Epithelial cell of proximal tubule (primary cell): Measurements from ENCODE around the gene RBP3. TPM values are rescaled to one million over a fixed set of nuclear protein-coding genes. Genes with fewer than 3 reads are reported as not detected.

Source experiments
- DNase-seq: peaks from one replicate; pipeline ENCODE4 v3.0.0-alpha.2; 2011; ENCODE audit warnings: low read depth
- H3K4me3 ChIP-seq: 2 replicates; pipeline ENCODE4 v1.5.1; 2011; ENCODE audit warnings: low read depth, mild to moderate bottlenecking, low read length
- CTCF ChIP-seq: conservative IDR thresholded peaks from 2 replicates; pipeline ENCODE4 v1.5.1; 2012; ENCODE audit warnings: low read depth, mild to moderate bottlenecking, low read length
- total RNA-seq: library from RNA; depleted of rRNA; stranded (reverse); fragments of >200 nt; gene quantifications from 2 replicates; pipeline ENCODE4 v1.2.3, GENCODE V29; 2015

Gene RBP3
- total RNA-seq = not detected in 2 replicates

GRCh38 chr10:47348138-47348651 is at the start of gene RBP3:
TSS of gene RBP3 (plus strand) at chr10:47348363. CDS start at chr10:47348485, 122 bp downstream.
- no peak within 1 kb of the TSS for H3K4me3 ChIP-seq
- TF ChIP-seq CTCF = no peak
- no peak for DNase-seq

- no peak overlapping the region for H3K4me3 ChIP-seq
- no peak for TF ChIP-seq CTCF
- DNase-seq = no peak
These were observed 49.4 kb upstream of the RBP3 start for GRCh38 chr10:47298715-47299114.

- TF ChIP-seq CTCF = no peak
- DNase-seq = no peak
- H3K4me3 ChIP-seq = no peak within 1 kb of the TSS
These were observed 48.3 kb upstream of the RBP3 start, which contains the start of gene GDF10 for GRCh38 chr10:47299611-47300428. TSS of gene GDF10 (plus strand) at chr10:47300197. CDS start at chr10:47300652, 455 bp downstream.

- no peak for TF ChIP-seq CTCF
- H3K4me3 ChIP-seq = no peak overlapping the region
- DNase-seq = no peak
These were observed 47.7 kb upstream of the RBP3 start for GRCh38 chr10:47300429-47300931.

GRCh38 chr10:47301833-47302232 is 46.3 kb upstream of the RBP3 start:
- no peak overlapping the region for H3K4me3 ChIP-seq
- no peak for DNase-seq
- no peak for TF ChIP-seq CTCF

- no peak for DNase-seq
- no peak for TF ChIP-seq CTCF
- H3K4me3 ChIP-seq = no peak overlapping the region
These were observed 45.1 kb upstream of the RBP3 start for GRCh38 chr10:47303105-47303504.
